Neural cell (in vitro differentiated cells): Measurements from ENCODE around the gene NFKBIZ. TPM values are rescaled to one million over a fixed set of nuclear protein-coding genes. Genes with fewer than 3 reads are reported as not detected.

Experiments used
- H2AFZ ChIP-seq: fragments of 200-600, 300-800 bp; sonication (generic), shearing (Covaris generic); 2 replicates; pipeline ENCODE4 v1.6.0; 2014; ENCODE audit warnings: low read depth, mild to moderate bottlenecking, antibody characterized with exemption, low read length, moderate library complexity
- H3F3A ChIP-seq: fragments of 200-600 bp; shearing (Covaris generic); 2 replicates; pipeline ENCODE4 v1.6.1; 2016; ENCODE audit warnings: mild to moderate bottlenecking, moderate library complexity, mixed read lengths, antibody characterized with exemption, low read length; ENCODE audit not compliant: insufficient read depth, poor library complexity, severe bottlenecking
- H3K27ac ChIP-seq: fragments of 200-600, 300-800 bp; sonication (generic), shearing (Covaris generic); 2 replicates; pipeline ENCODE4 v1.5.1; 2014; ENCODE audit warnings: mild to moderate bottlenecking, low read length, moderate library complexity
- H3K27me3 ChIP-seq: fragments of 300-800, 200-600 bp; sonication (generic), shearing (Covaris generic); 2 replicates; pipeline ENCODE4 v1.6.0; 2014; ENCODE audit warnings: mild to moderate bottlenecking, low read depth, low read length, moderate library complexity; ENCODE audit not compliant: insufficient read depth
- H3K36me3 ChIP-seq: fragments of 300-800, 200-600 bp; sonication (generic), shearing (Covaris generic); 2 replicates; pipeline ENCODE4 v1.5.1; 2014; ENCODE audit warnings: mild to moderate bottlenecking, antibody characterized with exemption, low read length, moderate library complexity; ENCODE audit not compliant: insufficient read depth
- H3K4me2 ChIP-seq: fragments of 300-800, 200-600 bp; sonication (generic), shearing (Covaris generic); 2 replicates; pipeline ENCODE4 v1.6.0; 2014; ENCODE audit warnings: mild to moderate bottlenecking, low read length
- H3K4me3 ChIP-seq: fragments of 300-800, 200-600 bp; sonication (generic), shearing (Covaris generic); 2 replicates; pipeline ENCODE4 v1.5.1; 2014; ENCODE audit warnings: mild to moderate bottlenecking, low read length, moderate library complexity
- H3K79me2 ChIP-seq: fragments of 200-600 bp; shearing (Covaris generic); replicated peaks from 2 replicates; pipeline ENCODE4 v1.6.0; 2014; ENCODE audit warnings: mild to moderate bottlenecking, low read length, moderate library complexity; ENCODE audit not compliant: insufficient read depth
- H3K9ac ChIP-seq: fragments of 300-800, 200-600 bp; sonication (generic), shearing (Covaris generic); 2 replicates; pipeline ENCODE4 v1.6.1; 2016; ENCODE audit warnings: mild to moderate bottlenecking, low read length, mixed read lengths
- H3K9me2 ChIP-seq: fragments of 200-600 bp; shearing (Covaris generic); 2 replicates; pipeline ENCODE4 v1.6.1; 2016; ENCODE audit warnings: mild to moderate bottlenecking, low read length, mixed read lengths; ENCODE audit not compliant: insufficient read depth
- H3K9me3 ChIP-seq: fragments of 200-600, 300-800 bp; sonication (generic), shearing (Covaris generic); 2 replicates; pipeline ENCODE4 v1.6.1; 2016; ENCODE audit warnings: mild to moderate bottlenecking, mixed run types, low read length, moderate library complexity, mixed read lengths
- H4K20me1 ChIP-seq: fragments of 200-600 bp; shearing (Covaris generic); 2 replicates; pipeline ENCODE4 v1.6.1; 2016; ENCODE audit warnings: mild to moderate bottlenecking, mixed run types; ENCODE audit not compliant: insufficient read depth
- EP300 ChIP-seq: fragments of 450-650 bp; conservative IDR thresholded peaks from 2 replicates; pipeline ENCODE4 v1.6.1; 2014; ENCODE audit warnings: antibody characterized with exemption, mild to moderate bottlenecking, moderate library complexity; ENCODE audit not compliant: poor library complexity, severe bottlenecking
- EZH2 ChIP-seq: fragments of 200-600, 300-800 bp; shearing (Covaris generic), sonication (generic); IDR thresholded peaks from 2 replicates; pipeline ENCODE4 v1.6.1; 2014; ENCODE audit warnings: antibody characterized with exemption, low read length, borderline replicate concordance, mild to moderate bottlenecking; ENCODE audit not compliant: insufficient read depth, poor library complexity, severe bottlenecking
- MXI1 ChIP-seq: fragments of 450-650 bp; conservative IDR thresholded peaks from 2 replicates; pipeline ENCODE4 v1.6.1; 2014; ENCODE audit warnings: antibody characterized with exemption, mild to moderate bottlenecking; ENCODE audit not compliant: poor library complexity, severe bottlenecking
- POLR2AphosphoS5 ChIP-seq: IDR thresholded peaks from 2 replicates; pipeline ENCODE4 v1.6.1; 2012
- RAD21 ChIP-seq: fragments of 450-650 bp; conservative IDR thresholded peaks from 2 replicates; pipeline ENCODE4 v1.6.1; 2014; ENCODE audit warnings: antibody characterized with exemption, mild to moderate bottlenecking, moderate library complexity
- REST ChIP-seq: IDR thresholded peaks from 2 replicates; pipeline ENCODE4 v1.6.1; 2012; ENCODE audit warnings: borderline replicate concordance
- SMC3 ChIP-seq: fragments of 450-650 bp; conservative IDR thresholded peaks from 2 replicates; pipeline ENCODE4 v1.6.1; 2014; ENCODE audit warnings: antibody characterized with exemption, mild to moderate bottlenecking, moderate library complexity; ENCODE audit not compliant: poor library complexity
- TAF1 ChIP-seq: IDR thresholded peaks from 2 replicates; pipeline ENCODE4 v1.6.1; 2012; ENCODE audit warnings: low read depth
- polyA plus RNA-seq: library from polyadenylated mRNA; depleted of rRNA; stranded (reverse); fragments of >200 nt; gene quantifications from 2 replicates; pipeline ENCODE4 v1.2.3, GENCODE V29; 2014
- TF ChIP-seq, protein P1 (sequence below): fragments of 450-650 bp; IDR thresholded peaks from 2 replicates; pipeline ENCODE4 v1.5.1; 2014; ENCODE audit warnings: antibody characterized with exemption, mild to moderate bottlenecking, moderate library complexity; ENCODE audit not compliant: poor library complexity, severe bottlenecking

Gene NFKBIZ
- polyA plus RNA-seq, 1 donor from 2014 or later: 0.84 TPM

- TF ChIP-seq EP300 (no peak), SMC3 (no peak), EZH2 (no peak), POLR2AphosphoS5 (no peak), RAD21 (no peak), MXI1 (no peak), REST (no peak), TAF1 (no peak)
- TF ChIP-seq, protein P1, sequence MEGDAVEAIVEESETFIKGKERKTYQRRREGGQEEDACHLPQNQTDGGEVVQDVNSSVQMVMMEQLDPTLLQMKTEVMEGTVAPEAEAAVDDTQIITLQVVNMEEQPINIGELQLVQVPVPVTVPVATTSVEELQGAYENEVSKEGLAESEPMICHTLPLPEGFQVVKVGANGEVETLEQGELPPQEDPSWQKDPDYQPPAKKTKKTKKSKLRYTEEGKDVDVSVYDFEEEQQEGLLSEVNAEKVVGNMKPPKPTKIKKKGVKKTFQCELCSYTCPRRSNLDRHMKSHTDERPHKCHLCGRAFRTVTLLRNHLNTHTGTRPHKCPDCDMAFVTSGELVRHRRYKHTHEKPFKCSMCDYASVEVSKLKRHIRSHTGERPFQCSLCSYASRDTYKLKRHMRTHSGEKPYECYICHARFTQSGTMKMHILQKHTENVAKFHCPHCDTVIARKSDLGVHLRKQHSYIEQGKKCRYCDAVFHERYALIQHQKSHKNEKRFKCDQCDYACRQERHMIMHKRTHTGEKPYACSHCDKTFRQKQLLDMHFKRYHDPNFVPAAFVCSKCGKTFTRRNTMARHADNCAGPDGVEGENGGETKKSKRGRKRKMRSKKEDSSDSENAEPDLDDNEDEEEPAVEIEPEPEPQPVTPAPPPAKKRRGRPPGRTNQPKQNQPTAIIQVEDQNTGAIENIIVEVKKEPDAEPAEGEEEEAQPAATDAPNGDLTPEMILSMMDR: no peak
- no peaks in the 10 kb centered on the region for H3K9me2 ChIP-seq
- no peak overlapping the region for H3K4me2 ChIP-seq
- H2AFZ ChIP-seq: no peak overlapping the region
- no peak overlapping the region for H3K4me3 ChIP-seq
- H4K20me1 ChIP-seq: no peaks in the 10 kb centered on the region
- no peaks in the 10 kb centered on the region for H3K36me3 ChIP-seq
- no peaks in the 10 kb centered on the region for H3K27me3 ChIP-seq
- no peak overlapping the region for H3K27ac ChIP-seq
- H3K9me3 ChIP-seq: no peaks in the 10 kb centered on the region
- no peaks in the 10 kb centered on the region for H3K79me2 ChIP-seq
- H3K9ac ChIP-seq: no peak overlapping the region
- H3F3A ChIP-seq: no peaks in the 10 kb centered on the region
Observed at GRCh38 chr3:101900736-101901135, 51.4 kb downstream of the NFKBIZ start.

GRCh38 chr3:101902041-101902440, 52.7 kb downstream of the NFKBIZ start:
- H3K9me2 ChIP-seq: no peaks in the 10 kb centered on the region
- H3K4me2 ChIP-seq: no peak overlapping the region
- H3K36me3 ChIP-seq: no peaks in the 10 kb centered on the region
- H2AFZ ChIP-seq: no peak overlapping the region
- TF ChIP-seq POLR2AphosphoS5: no peak
- TF ChIP-seq MXI1: no peak
- TF ChIP-seq, protein P1: no peak
- TF ChIP-seq SMC3: no peak
- no peak for TF ChIP-seq EZH2
- no peak for TF ChIP-seq TAF1
- no peak for TF ChIP-seq REST
- TF ChIP-seq EP300: no peak
- TF ChIP-seq RAD21: no peak
- H4K20me1 ChIP-seq: no peaks in the 10 kb centered on the region
- H3K9ac ChIP-seq: no peak overlapping the region
- H3K27ac ChIP-seq: no peak overlapping the region
- no peaks in the 10 kb centered on the region for H3K27me3 ChIP-seq
- H3F3A ChIP-seq: no peaks in the 10 kb centered on the region
- no peaks in the 10 kb centered on the region for H3K9me3 ChIP-seq
- no peaks in the 10 kb centered on the region for H3K79me2 ChIP-seq
- no peak overlapping the region for H3K4me3 ChIP-seq
